Upper lobe of left lung (tissue), 4 donors: ENCODE results near the gene CLSTN2.

Source experiments
- CTCF ChIP-seq, 6 experiments: fragments of 450-650 bp in 4 of 6; fragments of 200-600 bp in 2 of 6; sonication (generic) in 2 of 6; IDR thresholded peaks; one replicate each; pipeline ENCODE4 v1.5.1; 2016 to 2019; ENCODE audit warnings: antibody characterized with exemption in 6 of 6
- EP300 ChIP-seq, 4 donors: sonication (generic); formaldehyde crosslinking; IDR thresholded peaks; one replicate each; pipeline ENCODE4 v1.5.1; 2017; ENCODE audit warnings: antibody characterized with exemption in 4 of 4, control low read depth in 2 of 4
- POLR2A ChIP-seq, 4 donors: fragments of 450-650 bp; IDR thresholded peaks; one replicate each; pipeline ENCODE4 v1.5.1; 2016 to 2017; ENCODE audit warnings: antibody characterized with exemption in 4 of 4, mild to moderate bottlenecking in 2 of 4
- POLR2AphosphoS5 ChIP-seq, 2 donors: sonication (generic); formaldehyde crosslinking; IDR thresholded peaks; one replicate each; pipeline ENCODE4 v1.5.1; 2017; ENCODE audit warnings: antibody characterized with exemption in 2 of 2

DNA sequence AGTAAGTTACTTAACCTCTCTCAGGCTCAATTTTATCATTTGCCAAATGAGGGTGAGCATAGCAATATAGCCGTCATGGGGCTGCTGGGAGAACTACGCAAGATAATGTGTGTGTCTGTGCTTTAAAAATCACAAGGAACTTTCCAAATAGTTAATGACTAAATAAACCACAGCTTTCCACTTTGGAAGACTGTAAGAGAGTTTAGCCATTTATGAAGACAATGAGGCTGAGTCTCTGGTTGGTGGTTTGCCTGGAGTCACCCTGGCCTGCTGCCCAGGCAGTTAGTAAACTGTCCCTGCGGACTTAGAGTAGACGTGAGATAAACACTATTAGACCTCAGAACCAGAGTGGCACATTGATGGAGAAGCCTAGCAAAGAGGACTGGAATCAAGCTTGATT lies 357.7 kb downstream of the CLSTN2 start:
- no peak for TF ChIP-seq CTCF (IDR thresholded peaks at IDR 0.05)
- TF ChIP-seq POLR2A (IDR thresholded peaks at IDR 0.05), result no peak
- no peak for TF ChIP-seq EP300 (IDR thresholded peaks at IDR 0.05)
- TF ChIP-seq POLR2AphosphoS5 (IDR thresholded peaks at IDR 0.05), result no peak
